HG03060 (cell line): Measurements from ENCODE around the gene RUVBL2.

ENCODE experiments used
- ATAC-seq: cut with Tn5 transposase; IDR thresholded peaks from one replicate; pipeline ENCODE4 v1.9.1; 2021; ENCODE audit warnings: low read depth, moderate number of reproducible peaks; ENCODE audit not compliant: unreplicated experiment

Gene RUVBL2

DNA sequence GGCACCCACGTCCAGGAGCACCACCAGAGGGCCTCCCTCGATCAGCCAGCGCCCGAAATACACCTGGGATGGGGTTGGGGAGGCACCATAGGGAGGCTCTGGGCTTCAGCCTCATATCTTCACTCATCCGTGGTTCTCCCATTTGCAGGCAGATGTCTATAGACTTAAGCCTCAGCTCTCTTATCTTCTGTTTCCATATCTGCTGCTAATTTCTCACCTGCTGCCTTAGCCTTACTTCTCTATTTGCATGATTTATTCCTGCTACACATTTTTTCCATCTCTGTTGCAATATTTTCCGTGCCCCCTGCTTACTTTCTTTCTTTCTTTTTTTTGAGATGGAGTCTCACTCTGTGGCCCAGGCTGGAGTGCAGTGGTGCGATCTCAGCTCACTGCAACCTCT is 6.4 kb upstream of the RUVBL2 start:
- ATAC-seq, result no peak

DNA sequence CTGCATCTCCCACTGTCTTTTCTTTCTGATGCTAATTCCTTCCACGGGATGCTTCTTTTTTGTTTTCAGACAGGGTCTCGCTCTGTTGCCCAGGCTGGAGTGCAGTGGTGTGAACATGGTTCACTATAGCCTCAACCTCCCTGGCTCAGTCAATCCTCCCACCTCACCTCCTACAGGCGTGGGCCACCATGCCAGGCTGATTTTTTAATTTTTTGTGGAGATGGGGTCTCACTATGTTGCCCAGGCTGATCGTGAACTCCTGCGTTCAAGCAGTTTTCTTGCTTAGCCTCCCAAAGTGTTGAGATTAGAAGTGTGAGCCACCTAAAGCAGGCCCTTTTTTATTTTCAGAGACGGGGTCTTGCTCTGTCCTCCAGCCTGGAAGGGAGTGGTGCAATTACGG is 5.4 kb upstream of the RUVBL2 start:
- no peak for ATAC-seq

DNA sequence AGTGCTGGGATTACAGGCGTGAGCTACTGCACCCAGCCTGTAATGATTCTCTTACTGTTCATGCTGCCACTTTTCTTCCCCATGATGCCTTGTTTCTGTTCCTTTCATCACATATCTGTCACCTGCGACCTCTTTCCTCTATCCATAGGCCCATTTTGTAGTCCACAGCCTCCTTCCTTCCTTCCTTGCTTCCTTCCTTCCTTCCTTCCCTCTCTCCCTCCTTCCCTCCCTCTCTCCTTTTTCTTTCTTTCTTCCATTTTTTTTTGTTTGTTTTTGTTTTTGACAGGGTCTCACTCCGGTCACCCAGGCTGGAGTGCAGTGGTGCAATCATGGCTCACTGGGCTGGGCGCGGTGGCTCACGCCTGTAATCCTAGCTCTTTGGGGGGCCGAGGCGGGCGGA is 4.8 kb upstream of the RUVBL2 start:
- ATAC-seq, result no peak

DNA sequence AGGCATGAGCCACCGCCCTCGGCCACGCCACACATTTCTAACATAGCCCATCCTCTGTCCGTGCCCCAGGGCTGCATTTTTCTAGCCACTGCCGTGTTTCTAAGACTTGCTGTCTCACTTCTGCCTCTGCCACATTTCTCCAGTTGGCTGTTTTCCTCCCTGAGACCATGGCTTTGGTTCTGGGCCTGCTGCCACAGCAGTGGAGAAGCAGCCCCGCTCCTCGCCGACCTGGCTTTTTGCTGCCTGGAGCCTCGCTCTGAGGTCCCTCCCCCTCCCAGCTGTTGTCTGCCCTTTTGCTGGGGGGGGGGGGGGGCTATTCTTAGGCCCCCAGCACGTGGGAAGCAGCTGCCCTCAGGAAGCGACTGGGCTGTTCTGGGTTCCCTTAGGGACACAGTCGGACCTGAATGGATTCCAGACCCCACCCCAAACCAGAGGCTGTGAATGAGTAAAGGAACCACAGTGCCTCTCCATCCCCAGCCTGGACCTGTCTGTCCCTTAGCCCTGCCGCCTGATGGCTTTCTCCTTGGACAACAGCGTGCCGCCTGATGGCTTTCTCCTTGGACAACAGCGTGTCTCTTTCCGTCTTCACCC is 3.9 kb upstream of the RUVBL2 start:
- no peak for ATAC-seq

DNA sequence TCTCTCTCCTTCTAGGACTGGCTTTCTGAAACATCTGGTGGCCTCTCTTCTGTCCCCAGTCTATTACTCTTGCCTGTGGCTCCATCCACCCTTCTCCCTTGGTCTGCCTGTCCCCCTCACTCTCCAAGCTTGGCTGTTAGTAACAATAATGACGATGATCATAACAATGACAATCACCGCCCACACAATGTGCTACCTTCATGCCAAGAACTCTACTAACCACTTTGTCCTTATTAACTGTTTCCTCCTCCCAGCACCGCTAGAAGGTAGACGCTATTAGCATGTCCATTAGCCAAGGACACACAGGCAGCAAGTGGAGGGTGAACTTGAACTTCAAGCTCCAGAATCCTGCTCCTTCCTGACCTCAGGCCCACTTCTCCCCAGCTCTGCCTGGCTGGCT is 3.3 kb upstream of the RUVBL2 start:
- ATAC-seq, result no peak

DNA sequence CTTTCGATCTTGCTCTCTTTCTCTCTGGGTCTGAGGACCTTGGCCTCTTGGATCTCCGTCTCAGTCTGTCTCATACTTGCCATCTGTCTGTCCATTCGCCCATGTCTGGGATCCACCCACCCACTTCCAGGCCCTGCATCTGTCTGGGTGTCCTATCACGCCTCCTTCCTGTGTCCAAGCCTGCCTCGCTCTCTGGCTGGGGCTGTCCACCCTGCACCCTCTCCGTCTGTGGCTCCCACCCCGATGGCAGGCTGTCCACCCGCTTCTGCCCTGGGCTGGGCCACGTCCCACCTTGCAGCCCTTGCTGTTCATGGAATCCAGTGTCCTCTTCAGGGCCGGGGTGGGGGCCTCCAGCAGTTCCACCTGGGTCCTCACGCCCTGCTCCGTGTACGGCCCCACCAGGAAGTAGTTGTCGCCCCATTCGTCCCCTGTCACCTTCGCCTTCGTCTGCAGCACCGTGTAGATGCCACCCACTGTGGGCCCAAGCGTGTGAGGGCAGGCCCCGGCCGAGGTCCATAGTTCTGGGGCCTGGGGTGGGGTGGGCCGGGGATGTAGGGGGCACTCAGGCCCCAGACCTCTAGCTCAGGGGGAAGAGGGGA is 2.6 kb upstream of the RUVBL2 start:
- no peak for ATAC-seq

DNA sequence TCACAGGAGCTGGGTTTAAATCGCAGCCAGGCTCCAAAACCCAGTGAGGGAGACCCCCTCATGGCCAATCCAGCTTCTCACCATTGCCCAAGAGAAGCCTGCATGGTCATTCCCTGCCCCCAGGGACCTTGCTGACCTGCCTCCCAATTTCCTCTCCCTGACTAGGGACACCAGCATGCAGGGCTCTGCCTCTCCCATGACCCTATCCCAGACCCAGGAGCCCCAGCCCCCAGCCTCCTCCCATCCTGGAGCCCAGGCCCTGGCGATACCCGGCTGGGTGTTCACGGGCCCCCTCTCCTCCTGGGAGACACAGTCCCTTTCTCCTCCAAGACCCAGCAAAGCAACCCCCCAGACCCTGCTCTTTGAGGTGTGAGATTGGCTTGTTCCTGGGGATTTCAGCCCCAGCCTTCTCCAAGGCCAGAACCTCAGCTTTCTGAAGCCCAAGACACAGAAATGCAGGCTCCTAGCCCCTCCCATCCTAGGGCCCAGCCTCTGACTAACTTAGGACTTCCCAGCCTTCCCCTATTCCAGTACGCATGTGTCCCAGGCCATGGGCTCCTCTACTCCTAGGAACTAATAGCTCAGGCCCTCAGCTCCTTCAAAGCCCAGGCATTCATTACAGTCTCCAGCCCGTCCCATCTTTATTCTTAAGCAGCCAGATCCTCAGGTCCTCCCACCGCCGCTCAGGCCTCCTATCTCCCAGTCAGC is 1.7 kb upstream of the RUVBL2 start:
- no peak for ATAC-seq

DNA sequence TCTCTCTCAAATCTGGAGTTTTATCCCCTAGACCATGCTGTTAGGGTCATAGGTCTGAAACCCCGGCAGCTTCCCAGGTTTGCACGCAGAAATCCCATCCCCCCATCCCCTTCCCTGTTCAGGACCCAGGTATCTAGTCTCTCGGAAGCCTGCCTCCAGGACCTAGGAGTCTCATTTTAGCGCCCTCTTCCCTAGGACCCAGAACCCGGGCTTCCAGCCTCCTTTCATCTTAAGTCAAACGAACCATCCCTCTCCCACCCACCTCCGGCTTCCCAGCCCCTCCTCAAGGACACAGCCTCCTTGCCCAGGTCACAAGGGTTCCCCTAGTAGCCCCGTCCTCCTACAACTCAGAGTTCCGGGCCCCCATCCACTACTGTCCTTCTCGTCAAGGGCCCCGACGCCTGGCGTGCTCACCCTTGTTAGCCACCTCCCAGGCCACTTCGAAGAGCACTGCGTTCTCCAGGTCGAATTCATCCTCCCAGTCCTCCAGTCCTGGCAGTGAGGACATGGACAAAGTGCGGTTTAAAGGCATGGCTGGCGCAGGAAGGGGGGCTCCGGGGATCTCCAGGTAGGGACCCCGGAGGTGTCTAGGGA is 1.0 kb upstream of the RUVBL2 start:
- ATAC-seq, result no peak

DNA sequence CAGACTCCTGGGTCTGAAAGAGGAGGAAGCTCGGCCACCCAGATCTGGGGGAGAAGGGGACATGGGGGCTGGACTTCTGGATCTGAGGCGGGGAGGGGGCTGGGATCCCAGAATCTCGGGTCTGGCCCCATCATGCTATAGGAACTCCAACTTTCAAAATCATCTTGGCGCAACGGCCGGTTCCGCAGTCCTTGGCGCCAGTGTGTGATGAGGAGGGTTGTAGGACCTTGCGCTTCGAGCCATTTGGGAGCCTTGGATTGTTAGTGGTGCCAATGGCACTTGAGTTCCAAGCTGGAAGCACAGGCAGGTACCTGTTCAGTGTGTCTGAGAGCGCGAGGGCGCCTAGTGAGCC is 324 bp downstream of the RUVBL2 start:
- ATAC-seq, result no peak

DNA sequence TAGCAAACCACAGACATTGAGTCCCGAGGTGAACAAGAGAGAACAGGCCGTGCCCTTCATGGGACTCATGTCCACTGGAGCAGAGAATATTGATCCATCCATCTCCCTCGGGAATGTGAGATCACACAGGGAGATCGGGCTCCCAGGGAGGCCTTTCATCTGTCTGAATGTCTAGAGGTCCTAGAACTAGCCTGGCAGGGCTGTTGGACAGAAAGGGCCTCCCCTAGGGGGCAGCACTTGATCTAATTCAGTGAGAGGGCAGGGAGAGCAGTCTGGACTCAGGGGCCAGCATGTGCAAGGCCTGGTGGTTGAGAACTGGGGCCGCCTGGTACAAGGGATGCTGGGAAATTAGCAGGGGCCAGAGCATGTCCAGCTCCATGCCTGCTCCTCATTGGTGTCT is 4.3 kb downstream of the RUVBL2 start:
- no peak for ATAC-seq

DNA sequence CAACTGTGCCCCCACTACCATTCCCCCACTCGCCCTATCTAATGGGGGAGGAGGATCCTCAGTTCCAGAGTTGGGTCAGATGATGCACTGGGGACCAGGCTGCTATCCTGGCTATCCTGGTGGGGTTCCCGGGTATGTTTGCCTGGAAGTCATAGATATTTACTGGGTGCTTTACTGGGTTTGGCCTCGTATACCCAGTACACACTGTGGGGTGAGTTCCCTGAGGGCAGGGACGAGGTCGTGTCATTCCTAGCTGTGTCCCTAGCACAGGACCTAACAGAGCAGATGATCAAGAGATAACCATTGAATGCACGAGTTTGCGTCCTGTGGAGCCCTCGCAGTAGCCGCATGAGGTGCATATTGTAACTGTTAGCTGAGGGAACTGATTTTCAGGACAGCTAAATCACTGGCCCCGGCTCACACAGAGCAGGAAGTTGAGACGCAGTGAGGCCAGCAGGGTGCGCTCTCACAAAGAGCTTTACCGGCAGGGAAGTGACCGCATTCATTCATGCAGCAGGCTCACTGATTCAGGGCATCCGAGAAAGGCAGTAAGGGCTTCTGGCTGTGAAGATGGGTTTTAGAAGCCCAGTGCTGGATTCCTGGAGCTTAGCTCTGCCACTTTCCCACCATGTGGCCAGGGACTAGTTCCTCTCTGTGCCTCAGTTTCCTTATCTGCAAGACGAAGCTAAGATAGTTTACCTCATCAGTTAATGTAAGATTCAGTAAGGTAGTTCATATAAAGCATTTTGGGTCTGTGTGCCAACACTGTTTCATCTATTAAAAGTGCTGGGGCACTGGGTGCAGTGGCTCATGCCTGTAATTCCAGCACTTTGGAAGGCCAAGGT is 6.0 kb downstream of the RUVBL2 start:
- ATAC-seq, result no peak

DNA sequence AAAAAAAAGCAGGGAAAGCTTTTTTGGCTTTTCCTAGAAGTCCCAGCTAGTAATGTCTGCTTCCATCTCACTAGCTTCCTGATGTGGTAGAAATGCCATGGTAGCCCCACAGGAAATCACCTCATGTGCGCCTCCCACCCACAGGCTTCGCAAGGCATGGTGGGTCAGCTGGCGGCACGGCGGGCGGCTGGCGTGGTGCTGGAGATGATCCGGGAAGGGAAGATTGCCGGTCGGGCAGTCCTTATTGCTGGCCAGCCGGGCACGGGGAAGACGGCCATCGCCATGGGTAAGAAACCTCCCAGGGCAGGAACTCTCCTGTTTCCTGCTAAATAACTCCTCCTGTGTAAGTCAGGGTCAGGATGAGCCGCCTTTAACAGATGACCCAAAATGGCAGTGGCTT is 10.4 kb downstream of the RUVBL2 start:
- ATAC-seq, result no peak

DNA sequence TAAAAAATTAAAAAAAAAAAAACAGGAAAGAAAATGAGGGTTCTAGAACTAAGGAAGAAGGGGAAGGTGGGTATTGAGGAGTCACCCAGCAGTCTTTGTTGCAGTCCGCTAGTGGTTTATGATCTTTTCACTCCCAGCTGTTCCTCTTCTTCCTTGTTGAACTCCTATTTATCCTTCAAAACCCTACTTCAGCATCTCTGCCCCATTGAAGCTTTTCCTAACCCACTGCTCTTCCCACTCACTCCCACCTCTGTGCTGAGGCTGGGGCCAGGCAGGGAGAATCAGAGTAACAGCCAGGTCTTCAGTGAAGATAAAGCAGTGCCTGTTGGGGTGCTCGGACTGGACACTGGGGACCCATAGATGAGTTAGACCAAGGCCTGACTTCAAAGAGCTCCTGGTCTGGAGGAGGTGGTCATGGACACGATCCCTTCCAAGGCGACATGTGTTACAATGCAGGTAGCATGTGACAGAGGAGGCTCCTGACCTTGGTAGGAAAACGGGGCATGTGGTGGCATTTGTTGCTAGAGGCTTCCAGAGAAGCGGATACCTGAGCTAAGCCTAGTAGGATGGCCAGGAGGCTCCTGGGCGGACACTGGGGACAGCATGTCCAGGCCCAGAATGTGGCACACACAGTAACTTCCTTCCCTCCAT is 11.4 kb downstream of the RUVBL2 start:
- ATAC-seq, result no peak

DNA sequence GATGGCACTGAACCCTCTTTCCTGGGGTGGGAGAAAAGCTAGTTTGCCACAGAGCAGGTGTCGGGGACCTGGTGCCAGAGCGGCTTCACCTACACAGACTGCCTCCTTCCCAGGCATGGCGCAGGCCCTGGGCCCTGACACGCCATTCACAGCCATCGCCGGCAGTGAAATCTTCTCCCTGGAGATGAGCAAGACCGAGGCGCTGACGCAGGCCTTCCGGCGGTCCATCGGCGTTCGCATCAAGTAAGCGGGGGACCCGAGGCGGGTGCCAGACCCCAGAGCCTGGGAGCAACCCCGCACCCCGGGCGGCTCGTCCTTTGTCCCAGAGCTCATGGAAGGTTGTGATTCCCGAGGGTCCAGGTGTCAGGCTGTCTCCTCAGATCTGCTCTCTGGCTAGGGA is 13.2 kb downstream of the RUVBL2 start:
- ATAC-seq, result no peak

DNA sequence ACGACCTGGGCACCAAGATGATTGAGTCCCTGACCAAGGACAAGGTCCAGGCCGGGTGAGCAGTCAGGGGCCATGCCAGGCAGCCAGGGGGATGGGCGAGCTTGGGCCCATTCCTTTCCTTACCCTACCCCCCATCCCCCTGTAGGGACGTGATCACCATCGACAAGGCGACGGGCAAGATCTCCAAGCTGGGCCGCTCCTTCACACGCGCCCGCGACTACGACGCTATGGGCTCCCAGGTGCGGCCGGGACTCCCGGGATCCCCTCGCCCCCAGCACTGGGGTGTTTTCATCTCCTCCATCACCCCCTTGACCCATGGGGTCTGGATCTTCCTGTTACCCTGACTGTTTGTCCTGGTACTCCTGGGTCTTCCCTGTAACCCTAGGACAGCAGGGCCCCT is 16.1 kb downstream of the RUVBL2 start:
- no peak for ATAC-seq

DNA sequence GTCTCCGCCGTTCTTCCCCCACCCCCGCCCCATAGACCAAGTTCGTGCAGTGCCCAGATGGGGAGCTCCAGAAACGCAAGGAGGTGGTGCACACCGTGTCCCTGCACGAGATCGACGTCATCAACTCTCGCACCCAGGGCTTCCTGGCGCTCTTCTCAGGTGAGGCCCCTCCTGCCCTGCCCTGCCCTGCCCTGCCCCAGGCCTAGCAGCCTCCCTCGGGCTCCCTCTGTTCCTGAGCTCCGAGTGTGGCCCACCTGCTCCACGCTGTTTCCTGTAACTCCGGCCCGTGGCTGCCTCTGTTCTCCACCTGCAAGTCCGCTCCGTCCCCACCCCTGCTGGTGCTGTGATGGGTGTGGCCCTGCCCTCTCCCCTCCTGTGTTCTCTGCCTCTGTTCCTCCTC is 16.8 kb downstream of the RUVBL2 start:
- no peak for ATAC-seq

DNA sequence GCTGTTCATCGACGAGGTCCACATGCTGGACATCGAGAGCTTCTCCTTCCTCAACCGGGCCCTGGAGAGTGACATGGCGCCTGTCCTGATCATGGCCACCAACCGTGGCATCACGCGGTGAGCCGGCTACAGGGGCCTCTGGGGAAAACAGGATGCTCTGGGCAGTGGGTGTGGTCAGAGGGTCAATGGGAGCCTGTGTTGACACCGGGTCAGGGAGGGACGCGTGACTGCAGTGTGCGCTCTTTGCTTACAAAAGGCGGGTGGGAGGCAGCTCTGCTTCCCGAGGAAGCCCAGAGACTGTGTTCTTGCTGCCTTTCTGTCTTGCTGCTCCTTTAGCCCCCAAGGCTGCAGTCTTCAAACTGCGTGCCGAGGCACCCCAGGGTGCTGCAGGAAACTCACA is 17.5 kb downstream of the RUVBL2 start:
- no peak for ATAC-seq

DNA sequence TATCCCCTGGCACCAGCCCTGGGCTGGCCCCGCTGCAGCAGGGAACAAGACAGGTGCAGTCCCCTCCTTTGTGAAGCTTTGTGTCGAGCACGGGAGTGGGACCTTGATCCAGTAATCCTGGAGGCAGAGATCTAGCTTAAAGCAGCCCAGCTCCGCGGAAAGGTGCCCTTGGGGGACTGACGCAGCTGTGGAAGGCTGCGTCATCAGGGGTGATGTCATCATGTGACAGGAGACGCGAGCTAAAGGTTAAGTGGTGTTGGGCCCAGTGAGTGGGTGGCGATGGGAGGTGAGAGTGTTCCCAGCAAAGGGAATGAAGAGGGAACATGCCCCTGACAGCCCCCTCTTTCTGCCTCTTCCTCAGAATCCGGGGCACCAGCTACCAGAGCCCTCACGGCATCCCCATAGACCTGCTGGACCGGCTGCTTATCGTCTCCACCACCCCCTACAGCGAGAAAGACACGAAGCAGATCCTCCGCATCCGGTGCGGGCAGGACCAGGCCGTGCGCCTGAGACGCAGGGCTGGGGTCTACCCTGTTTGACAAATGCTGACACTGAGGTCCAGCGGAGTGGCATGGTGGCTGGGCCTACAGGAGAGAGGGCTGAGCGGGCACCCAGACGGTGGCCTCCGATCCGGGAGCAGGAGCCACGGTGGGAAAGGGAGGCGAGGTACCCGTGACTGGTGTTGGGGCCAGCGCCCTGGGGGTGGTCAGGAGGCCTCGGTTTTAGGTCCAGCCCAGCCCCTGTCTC is 20.6 kb downstream of the RUVBL2 start:
- no peak for ATAC-seq

DNA sequence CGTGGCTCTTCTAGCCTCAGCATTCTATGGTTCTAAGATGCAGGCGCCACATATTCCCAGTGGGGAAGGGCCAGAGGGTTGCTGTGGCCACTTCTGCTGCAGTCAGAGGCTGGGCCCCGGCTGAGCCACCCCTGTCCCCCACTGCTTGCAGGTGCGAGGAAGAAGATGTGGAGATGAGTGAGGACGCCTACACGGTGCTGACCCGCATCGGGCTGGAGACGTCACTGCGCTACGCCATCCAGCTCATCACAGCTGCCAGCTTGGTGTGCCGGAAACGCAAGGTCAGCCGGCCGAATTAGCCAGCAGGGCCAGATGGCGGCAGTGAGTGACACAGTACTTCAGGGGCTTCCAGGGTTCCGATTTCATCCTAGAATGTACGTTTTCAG is 21.2 kb downstream of the RUVBL2 start:
- ATAC-seq, result no peak
